Activated CD8-positive, alpha-beta memory T cell treated with anti-CD3 and anti-CD28 coated beads for 36 hours (primary cell): ENCODE measurements around the gene YIPF3. TPM values are rescaled to one million over a fixed set of nuclear protein-coding genes. Genes with fewer than 3 reads are reported as not detected.
"Not testable (repeated sequence)": the region's sequence is repeated elsewhere in the genome, so short reads cannot be mapped to it uniquely, and the experiment has no call there.

Experiments used
- CTCF ChIA-PET: fragments of 350-600 bp; sonication (Branson Sonifier 250); formaldehyde crosslinking; loops from one replicate; lab custom pipeline; 2021; ENCODE audit warnings: antibody characterized with exemption; lab: Charles Lee
- POLR2A ChIA-PET: fragments of 350-600 bp; sonication (Branson Sonifier 250); formaldehyde crosslinking; loops from one replicate; lab custom pipeline; 2021; ENCODE audit warnings: antibody characterized with exemption; lab: Charles Lee
- total RNA-seq, 2 experiments: library from RNA; stranded (reverse); gene quantifications; one replicate each; pipeline ENCODE4 v1.2.3, GENCODE V29; 2021

YIPF3 gene
- 10 to 100 TPM; 39.7 to 41.6 TPM for total RNA-seq

DNA sequence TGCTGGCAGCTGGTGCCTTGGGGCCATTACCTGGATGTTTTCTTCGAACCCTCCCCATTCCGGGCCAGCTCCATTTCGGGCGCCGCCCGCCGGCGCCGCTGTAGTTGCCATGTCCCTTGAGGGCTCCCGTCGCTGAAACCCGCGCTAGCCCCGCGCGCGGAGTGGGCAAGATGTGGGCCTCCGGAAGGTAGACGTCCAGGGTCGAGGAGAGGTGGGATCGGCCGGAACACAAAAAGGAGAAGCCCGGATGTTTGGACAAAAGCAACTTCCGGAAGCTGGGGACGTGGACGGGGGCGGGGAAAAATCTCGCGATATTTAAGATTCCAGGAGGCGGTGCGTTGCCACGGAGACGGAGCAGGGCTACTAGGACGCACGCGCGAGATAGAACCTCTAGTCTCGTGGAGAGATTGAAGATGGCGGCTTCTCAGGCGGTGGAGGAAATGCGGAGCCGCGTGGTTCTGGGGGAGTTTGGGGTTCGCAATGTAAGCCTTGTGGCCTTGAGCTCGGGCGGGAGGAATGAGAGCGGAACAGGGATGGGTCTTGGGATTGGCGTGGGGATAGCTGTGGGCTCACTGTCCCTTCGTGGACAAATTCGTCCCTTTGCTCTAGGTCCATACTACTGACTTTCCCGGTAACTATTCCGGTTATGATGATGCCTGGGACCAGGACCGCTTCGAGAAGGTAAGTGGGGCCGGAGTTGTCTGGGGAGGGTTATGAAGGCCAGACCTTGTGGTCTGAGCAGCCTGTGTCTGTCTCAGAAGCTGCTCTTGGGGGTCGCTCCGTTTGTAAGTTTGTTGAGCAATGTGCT is at the start of gene YIPF3, which contains the start of gene POLR1C:
Gene YIPF3 (minus strand): TSS at position 230 of the 808 bp plus-strand sequence. CDS start 119 bp downstream, at position 111.
Gene POLR1C (plus strand): TSS at position 393 of the 808 bp plus-strand sequence. CDS start 21 bp downstream, at position 414.
- ChIA-PET CTCF (interaction anchor here (0.6 to 2.5 kb wide), 5 partner anchors 9 to 254 kb away, joined by 3 to 16 read pairs (median 3); no protein-coding TSS in a partner anchor), POLR2A (interaction anchor here (0.6 to 1.0 kb wide), 3 partner anchors 9 to 61 kb away, joined by 3 to 7 read pairs (median 5); partner anchors contain the start of gene DLK2)

DNA sequence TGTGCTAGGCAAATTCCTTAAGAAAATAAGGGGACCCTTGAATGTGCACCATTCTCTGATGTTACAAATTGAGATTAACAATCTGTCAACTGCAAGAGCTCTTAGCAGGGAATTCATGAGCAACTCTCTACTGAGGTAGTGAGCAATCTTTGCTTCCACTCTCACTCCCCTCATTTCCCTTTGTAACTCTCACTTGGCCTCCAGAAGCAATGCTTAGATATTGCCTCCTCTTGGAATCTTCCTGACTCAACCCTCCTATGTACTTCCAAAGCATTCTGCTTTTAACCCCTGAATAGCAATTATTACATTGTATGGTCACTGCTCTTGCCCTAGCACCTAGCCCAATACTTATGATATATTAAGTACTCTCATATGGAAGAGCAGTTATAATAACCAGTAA is 42.6 kb upstream of the YIPF3 start:
- ChIA-PET CTCF (no interaction called here), POLR2A (no interaction called here)

DNA sequence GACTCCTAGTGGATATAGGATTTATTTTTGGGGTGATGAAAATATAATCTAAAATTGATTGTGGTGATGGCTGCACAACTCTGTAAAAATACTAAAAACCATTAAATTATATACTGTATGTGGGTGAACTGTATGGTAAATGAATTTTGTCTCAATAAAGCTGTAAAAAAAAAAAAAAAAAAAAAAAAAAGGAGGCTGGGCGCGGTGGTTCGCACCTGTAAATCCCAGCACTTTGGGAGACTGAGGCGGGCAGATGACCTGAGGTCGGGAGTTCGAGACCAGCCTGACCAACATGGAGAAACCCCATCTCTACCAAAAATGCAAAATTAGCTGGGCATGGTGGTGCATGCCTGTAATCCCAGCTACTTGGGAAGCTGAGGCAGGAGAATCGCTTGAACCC is 40.9 kb upstream of the YIPF3 start:
- CTCF ChIA-PET: not testable (repeated sequence)
- POLR2A ChIA-PET: interaction anchor here (0.6 kb wide), 1 partner anchor 206 kb away, joined by 4 read pairs; no protein-coding TSS in a partner anchor

DNA sequence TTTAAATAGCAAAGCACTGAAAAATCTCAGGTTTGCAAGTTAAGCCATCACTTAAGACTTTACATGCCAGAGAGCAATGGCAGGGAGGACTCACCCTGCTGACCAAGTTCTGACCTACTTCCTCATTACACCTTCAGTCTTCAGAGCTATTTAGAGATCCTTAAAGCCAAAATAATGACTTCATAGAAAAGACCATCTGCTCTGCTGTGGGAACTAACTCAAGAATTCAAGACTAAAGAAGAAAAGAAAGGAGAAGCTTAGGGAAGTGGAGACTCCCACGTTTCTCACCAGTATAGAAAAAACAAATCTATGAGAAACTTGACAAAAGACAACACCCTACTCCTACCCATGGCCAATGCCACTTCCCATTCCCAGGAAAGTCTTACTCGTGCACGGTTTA is 30.5 kb upstream of the YIPF3 start:
- ChIA-PET CTCF (no interaction called here), POLR2A (no interaction called here)

DNA sequence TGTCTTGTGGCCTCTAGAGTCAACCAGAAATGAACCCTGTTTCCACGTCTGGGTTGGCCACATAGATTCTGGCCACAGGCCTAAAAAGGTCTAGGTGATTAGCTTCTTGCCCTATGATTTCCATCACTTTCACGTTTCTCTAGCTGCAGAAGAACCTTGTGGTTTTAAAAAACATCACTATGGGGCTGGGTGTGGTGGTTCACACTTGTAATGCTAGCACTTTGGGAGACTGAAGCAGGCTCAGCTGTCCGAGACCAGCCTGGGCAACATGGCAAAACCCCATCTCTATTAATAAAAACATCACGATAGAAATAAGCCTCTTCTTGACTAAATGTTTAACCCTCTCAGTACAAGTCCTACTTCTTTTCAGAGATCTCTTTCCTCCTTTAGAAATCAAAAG is 27.7 kb upstream of the YIPF3 start:
- CTCF ChIA-PET: no interaction called here
- POLR2A ChIA-PET: no interaction called here

DNA sequence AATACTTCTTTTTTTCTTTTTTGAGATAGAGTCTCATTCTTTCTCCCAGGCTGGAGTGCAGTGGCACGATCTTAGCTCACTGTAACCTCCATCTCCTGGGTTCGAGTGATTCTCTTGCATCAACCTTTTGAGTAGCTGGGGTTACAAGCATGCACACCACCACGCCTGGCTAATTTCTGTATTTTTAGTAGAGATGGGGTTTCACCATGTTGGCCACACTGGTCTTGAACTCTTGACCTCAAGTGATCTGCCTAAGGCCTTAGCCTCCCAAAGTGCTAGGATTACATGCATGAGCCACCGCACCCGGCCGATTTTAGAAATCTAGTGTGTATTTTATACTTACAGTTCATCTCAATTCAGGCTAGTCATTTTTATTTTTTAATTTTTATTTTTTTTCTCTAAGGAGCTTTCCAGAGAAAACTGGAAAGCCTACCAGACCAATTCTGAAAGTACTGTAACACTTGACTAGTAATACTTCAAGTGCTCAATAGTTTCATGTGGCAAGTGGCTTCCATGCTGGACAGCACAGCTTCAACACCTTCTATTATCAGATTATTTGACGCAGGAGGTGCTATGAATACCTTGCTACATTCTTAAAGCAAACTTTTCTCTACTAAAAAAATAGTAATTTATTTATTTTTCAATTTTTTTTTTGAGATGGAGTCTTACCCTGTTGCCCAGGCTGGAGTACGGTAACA is 25.2 kb upstream of the YIPF3 start:
- POLR2A ChIA-PET: interaction anchor here (0.6 kb wide), 2 partner anchors 36 to 1347 kb away, joined by 4 to 6 read pairs; partner anchors contain the start of gene GUCA1B
- CTCF ChIA-PET: no interaction called here

DNA sequence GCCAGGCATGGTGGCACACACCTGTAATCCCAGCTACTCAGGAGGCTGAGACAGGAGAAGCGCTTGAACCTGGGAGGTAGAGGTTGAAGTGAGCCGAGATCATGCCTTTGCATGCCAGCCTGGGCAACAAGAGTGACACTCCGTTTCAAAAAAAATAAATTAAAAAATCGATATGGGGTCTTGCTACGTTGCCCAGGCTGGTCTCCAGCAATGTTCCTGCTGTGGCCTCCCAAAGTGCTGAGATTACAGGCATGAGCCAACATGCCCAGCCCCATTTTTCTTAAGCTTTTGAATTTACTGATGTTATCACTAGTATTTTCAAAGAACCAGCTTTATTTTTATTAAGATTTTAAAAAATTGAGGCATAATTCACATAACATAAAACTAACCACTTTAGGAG is 23.8 kb upstream of the YIPF3 start:
- ChIA-PET CTCF (interaction anchor here (0.6 kb wide), 1 partner anchor 11 kb away, joined by 3 read pairs; no protein-coding TSS in a partner anchor), POLR2A (no interaction called here)

DNA sequence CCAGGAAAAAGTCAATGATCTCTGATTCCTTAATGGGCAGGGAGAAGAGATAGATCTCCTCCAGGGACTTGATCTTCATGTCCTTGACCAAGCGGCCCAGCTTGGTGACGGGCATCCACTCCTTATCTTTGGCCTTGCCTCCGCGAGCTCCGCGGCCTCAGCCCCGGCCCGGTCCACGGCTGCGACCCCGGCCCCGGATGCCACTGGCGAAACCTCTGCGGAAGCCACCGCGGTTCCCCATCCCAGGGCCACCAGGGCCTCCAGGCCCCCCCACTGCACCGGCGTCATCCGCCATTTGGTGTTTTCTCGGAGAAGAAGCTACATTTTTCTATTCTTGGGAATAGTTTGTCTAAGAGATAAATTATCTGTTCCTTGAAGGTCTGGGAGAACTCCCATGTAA is 22.7 kb upstream of the YIPF3 start:
- POLR2A ChIA-PET, CTCF ChIA-PET: not testable (repeated sequence)

DNA sequence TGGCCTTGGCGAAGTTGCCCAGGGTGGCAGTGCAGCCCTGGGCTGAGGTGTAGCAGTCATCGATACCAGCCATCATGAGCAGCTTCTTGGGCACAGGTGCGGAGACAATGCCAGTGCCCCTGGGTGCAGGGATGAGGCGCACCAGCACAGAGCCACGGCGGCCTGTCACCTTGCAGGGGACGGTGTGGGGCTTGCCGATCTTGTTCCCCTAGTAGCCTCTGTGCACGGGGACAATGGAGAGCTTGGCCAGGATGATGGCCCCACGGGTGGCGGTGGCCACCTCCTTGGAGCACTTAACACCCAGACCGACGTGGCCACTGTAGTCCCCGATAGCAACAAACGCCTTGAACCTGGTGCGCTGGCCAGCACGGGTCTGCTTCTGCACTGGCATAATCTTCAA is 22.3 kb upstream of the YIPF3 start:
- CTCF ChIA-PET, POLR2A ChIA-PET: not testable (repeated sequence)

DNA sequence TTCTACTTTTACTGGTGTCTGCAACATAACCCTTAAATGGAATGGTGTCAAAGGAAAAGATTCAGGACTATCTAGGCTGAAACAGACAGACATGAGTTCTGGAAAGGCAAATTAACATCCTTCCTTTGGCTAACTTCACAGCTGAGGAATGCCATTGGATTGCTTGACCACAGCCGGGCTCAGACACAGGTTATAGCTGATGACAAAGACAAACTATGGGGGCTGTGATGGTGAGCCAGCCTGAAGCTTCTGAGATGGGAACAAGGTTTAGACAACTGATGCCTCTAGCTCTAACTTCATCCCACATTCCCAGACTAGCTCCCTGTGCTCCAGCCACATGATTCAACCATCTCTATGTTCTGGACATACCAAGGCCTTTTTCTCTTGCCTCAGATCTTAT is 15.5 kb upstream of the YIPF3 start:
- CTCF ChIA-PET: no interaction called here

DNA sequence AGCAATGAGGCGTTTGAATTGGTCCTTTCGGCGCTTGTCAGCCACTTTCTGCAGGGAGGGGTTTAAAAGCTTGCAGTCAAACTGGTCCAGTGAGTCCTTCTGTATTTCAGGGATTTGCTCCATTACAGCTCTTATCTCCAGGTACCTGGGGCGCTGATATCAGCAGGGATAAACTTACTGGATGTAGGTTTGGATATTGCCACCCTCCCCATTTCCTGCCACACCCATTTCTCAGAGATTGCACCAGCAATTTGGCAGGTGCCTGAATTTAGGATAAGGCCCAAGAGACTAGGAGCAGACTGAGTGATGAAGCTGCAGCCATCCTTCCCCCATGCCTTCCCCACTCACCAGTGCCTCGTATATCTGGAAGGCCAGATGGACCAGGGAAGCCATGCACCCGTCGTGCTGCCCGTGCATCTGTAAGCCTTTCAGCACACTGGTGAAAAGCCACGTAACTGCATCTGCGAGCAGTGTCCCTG is 7.8 kb upstream of the YIPF3 start:
- CTCF ChIA-PET: interaction anchor here (0.7 to 2.0 kb wide), 2 partner anchors 18 to 398 kb away, joined by 3 to 4 read pairs; no protein-coding TSS in a partner anchor
- POLR2A ChIA-PET: no interaction called here

More for the DNA sequence above, 15.5 kb upstream of the YIPF3 start:
- POLR2A ChIA-PET: interaction anchor here (0.8 kb wide), 1 partner anchor 11 kb away, joined by 4 read pairs; no protein-coding TSS in a partner anchor

DNA sequence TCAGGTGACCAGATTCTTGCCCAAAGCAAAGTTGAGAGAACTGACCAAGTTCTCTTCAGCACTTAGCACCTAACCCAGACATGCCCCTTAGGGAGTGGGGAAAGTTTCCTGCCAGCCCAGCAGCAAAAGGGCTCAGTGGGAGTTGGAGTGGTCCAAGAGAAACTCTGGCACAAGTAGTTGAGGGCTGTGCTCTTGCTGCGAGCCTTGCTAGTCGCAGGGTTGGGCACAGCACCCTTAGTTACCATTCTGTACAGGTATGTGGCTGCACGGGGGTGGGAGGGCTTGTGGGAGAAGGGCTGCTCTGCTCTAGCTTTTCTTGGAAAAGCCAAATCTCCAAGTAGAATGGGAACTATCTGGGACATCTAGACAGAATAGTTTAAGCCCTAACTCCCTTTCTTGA is 6.6 kb upstream of the YIPF3 start:
- CTCF ChIA-PET: interaction anchor here (2.0 kb wide), 1 partner anchor 16 kb away, joined by 4 read pairs; no protein-coding TSS in a partner anchor
- POLR2A ChIA-PET: no interaction called here

DNA sequence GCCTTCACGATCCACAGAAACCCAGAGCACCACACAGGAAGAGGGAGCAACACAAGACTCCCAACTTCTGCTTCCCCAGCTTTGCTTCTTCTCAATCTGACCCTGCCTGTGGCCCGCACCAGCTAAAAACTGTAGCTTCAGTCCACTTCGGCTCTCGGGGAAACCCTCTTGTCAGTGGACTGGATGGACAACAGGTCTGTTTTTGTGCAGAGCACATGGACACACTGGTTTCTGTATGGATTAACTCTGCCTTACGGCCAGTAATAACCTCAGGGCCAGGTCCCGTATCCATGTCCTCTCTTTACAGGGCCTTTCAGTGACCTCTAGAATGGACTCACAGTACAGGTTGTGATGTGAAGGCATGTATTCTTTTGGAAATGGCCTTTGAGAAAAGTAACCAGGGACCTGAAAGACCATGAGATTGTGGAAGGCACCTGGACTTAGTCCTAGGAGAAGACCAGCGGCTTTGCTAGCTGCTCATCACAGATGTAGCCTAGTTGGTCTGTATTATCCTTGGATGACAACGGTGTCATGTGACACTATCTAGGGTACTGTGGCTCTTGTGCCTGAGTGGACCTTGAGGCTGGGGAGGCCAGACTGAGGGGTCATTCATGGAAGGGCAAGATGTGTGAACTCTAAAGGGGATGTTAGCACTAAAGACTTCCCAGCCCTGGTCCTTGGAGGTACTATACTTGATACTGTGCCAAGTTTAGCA is 6.0 kb upstream of the YIPF3 start:
- ChIA-PET POLR2A (interaction anchor here (0.6 kb wide), 1 partner anchor 24 kb away, joined by 3 read pairs; no protein-coding TSS in a partner anchor), CTCF (interaction anchor here (2.0 kb wide), 1 partner anchor 16 kb away, joined by 4 read pairs; no protein-coding TSS in a partner anchor)

DNA sequence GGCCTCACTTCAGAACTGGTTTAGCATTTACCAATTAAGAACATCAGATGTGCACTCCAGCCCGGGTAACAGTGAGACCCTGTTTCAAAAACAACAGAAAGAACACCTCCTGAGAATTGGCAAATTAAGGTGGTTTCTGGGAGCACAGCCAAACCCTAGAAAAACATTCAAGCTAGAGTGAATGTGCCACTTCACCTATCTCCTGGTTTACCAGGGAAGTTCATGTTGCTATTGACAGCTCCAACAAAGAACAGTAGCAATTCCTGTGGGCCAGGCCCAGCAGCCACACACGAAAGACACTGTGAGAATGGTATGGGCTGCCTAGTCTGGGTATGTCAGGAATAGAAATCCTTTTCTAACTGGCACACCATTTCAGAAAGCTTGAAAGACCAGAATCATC is 5.1 kb upstream of the YIPF3 start:
- POLR2A ChIA-PET: interaction anchor here (0.6 to 1.3 kb wide), 2 partner anchors 10 to 25 kb away, joined by 3 to 4 read pairs; no protein-coding TSS in a partner anchor
- CTCF ChIA-PET: interaction anchor here (1.3 to 3.4 kb wide), 2 partner anchors 15 to 28 kb away, joined by 4 to 13 read pairs; no protein-coding TSS in a partner anchor

DNA sequence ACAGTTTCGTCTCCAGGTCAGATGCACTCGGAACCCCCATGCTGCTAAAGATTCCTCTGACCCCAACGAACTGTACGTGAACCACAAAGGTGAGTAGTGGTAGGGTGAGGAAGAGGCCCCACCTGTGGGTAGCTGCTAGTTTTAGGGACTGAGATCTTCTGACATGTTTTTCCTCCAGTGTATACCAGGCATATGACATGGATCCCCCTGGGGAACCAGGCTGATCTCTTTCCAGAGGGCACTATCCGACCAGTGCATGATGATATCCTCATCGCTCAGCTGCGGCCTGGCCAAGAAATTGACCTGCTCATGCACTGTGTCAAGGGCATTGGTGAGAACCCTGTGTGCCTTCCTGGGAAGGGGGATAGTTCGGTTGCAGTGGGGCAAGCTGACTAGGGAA is 3.4 kb upstream of the YIPF3 start:
- POLR2A ChIA-PET: no interaction called here

DNA sequence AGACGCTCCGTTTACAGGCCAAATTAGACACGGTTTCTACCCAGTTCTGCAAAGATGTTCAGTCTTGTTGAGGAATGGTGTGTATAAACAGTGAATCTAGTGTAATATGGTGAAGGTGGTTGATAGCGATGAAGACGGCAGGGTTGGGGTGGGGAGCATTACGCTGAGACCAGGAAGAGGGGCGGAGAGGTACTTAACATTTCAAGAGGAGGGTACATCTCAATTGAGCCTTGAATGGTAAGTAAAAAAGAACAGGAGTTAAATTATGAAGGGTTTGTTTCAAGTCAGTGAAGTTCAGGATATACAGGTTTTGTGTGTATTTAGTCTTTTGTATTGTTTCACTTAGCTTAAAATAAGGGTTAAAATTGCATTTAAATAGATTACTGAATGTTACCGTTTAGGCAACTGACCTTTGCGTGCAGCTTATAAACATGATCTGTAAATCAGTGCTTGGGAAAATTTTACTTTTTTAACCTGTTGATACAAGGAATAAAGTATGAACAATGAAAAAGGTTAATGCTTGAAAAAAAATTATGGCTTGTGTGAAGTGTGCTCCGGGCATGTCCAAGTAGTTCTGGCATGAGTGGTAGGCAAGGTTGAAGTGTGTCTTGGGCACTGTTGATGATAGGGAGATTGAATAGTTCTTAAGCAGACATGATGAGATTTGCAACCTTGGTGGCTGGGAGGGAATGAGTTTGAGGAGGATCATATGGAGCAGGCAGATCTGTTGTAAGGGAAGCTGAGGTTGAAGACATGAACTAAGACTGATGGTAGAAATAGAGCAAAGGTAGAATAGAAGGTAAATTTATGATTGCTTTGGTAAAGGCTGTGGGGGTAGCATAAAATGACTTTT is 1.0 kb upstream of the YIPF3 start:
- CTCF ChIA-PET: interaction anchor here (1.3 to 2.5 kb wide), 3 partner anchors 8 to 255 kb away, joined by 3 to 16 read pairs (median 3); no protein-coding TSS in a partner anchor
- POLR2A ChIA-PET: interaction anchor here (0.9 kb wide), 1 partner anchor 12 kb away, joined by 3 read pairs; no protein-coding TSS in a partner anchor

More for the DNA sequence above, 3.4 kb upstream of the YIPF3 start:
- CTCF ChIA-PET: interaction anchor here (0.8 to 3.4 kb wide), 3 partner anchors 13 to 56 kb away, joined by 3 to 13 read pairs (median 4); partner anchors contain the start of genes POLH and XPO5

DNA sequence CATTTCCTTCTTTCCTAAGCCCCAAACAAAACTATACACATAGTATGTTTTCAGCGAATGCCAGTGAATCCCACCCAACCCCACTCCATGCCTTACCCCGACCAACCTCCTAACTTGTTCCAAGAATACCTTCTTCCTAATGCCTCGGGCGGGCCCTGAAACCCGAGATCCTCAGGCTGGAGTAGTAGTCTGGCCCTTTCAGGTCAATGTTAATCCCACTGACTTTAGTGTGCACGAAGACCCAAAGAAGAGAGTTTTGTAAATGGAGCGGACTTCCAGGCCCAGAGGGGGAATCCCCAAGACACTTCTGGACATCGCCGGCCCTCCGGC is 394 bp downstream of the YIPF3 start:
- CTCF ChIA-PET: interaction anchor here (0.8 to 2.5 kb wide), 2 partner anchors 10 to 84 kb away, joined by 3 to 16 read pairs; no protein-coding TSS in a partner anchor
- POLR2A ChIA-PET: interaction anchor here (0.6 to 1.0 kb wide), 2 partner anchors 9 to 61 kb away, joined by 5 to 7 read pairs; partner anchors contain the start of gene DLK2
